Measurements from ENCODE around the gene USP25.

USP25 gene

GRCh38 chr21:15755125-15755524, 25.3 kb downstream of the USP25 start:
- peaks cover 0 to 61% (median 28%) of the 10 kb centered on the region in 4 donors for H3K4me1 ChIP-seq
- no peaks in the 10 kb centered on the region for H3K9me3 ChIP-seq
- H3K27ac ChIP-seq = no peak overlapping the region
- H3K4me3 ChIP-seq = no peak overlapping the region
- no peaks in the 10 kb centered on the region for H3K36me3 ChIP-seq
- H3K27me3 ChIP-seq = no peaks in the 10 kb centered on the region
- no peak for DNase-seq
- intact Hi-C loops (cut with DNase I; ENCODE audit: low total_unique reads) = no loop called here
- TF ChIP-seq CTCF (IDR thresholded peaks at IDR 0.05) = no peak

- DNase-seq = no peak
- no peak overlapping the region for H3K4me3 ChIP-seq
- H3K27me3 ChIP-seq = no peaks in the 10 kb centered on the region
- no peak overlapping the region for H3K27ac ChIP-seq
- TF ChIP-seq CTCF (IDR thresholded peaks at IDR 0.05) = no peak
- no peaks in the 10 kb centered on the region for H3K9me3 ChIP-seq
- peaks cover 0 to 29% (median 8%) of the 10 kb centered on the region in 4 donors for H3K4me1 ChIP-seq
- intact Hi-C loops (cut with DNase I; ENCODE audit: low total_unique reads) = no loop called here
- H3K36me3 ChIP-seq = no peaks in the 10 kb centered on the region
These were observed 29.7 kb downstream of the USP25 start for GRCh38 chr21:15759469-15759868.

- intact Hi-C loops (cut with DNase I; ENCODE audit: low total_unique reads) = no loop called here
- Histone ChIP-seq H3K27me3 (no peaks in the 10 kb centered on the region), H3K4me3 (no peak overlapping the region), H3K36me3 (no peaks in the 10 kb centered on the region), H3K9me3 (no peaks in the 10 kb centered on the region), H3K4me1 (peaks cover 0 to 32% (median under 1%) of the 10 kb centered on the region in 4 donors), H3K27ac (no peak overlapping the region)
- TF ChIP-seq CTCF (IDR thresholded peaks at IDR 0.05) = no peak
- DNase-seq = no peak
These were observed 31.8 kb downstream of the USP25 start for GRCh38 chr21:15761507-15762100.

GRCh38 chr21:15763359-15763758, 33.6 kb downstream of the USP25 start:
- H3K4me3 ChIP-seq = no peak overlapping the region
- H3K36me3 ChIP-seq = no peaks in the 10 kb centered on the region
- H3K27me3 ChIP-seq = no peaks in the 10 kb centered on the region
- peaks cover 0 to 50% (median 9%) of the 10 kb centered on the region in 4 donors for H3K4me1 ChIP-seq
- H3K27ac ChIP-seq = no peak overlapping the region
- intact Hi-C loops (cut with DNase I; ENCODE audit: low total_unique reads) = no loop called here
- DNase-seq = no peak
- H3K9me3 ChIP-seq = no peaks in the 10 kb centered on the region
- TF ChIP-seq CTCF (IDR thresholded peaks at IDR 0.05) = no peak

- Histone ChIP-seq H3K27me3 (no peaks in the 10 kb centered on the region), H3K27ac (no peak overlapping the region), H3K9me3 (no peaks in the 10 kb centered on the region), H3K4me1 (peaks cover 0 to 46% (median 9%) of the 10 kb centered on the region in 4 donors), H3K4me3 (no peak overlapping the region), H3K36me3 (no peaks in the 10 kb centered on the region)
- DNase-seq = no peak
- intact Hi-C loops (cut with DNase I; ENCODE audit: low total_unique reads) = no loop called here
- no peak for TF ChIP-seq CTCF (IDR thresholded peaks at IDR 0.05)
These were observed 35.1 kb downstream of the USP25 start for GRCh38 chr21:15764878-15765277.
